IMR-90 (cell line): ENCODE data around the gene FDX1. TPM values are rescaled to one million over a fixed set of nuclear protein-coding genes. Genes with fewer than 3 reads are reported as not detected.

ENCODE experiments used
- ATAC-seq: fragments of 200-7000 bp; cut with Tn5 transposase; 2 replicates; pipeline ENCODE4 v1.9.1; 2020; ENCODE audit warnings: low read depth, mild to moderate bottlenecking, moderate library complexity
- BruUV-seq: library from RNA; stranded (reverse); fragments of 400-500 nt; replicated peaks from 2 replicates; lab custom pipeline; 2021; lab: Mats Ljungman, UMichigan
- CTCF ChIA-PET: fragments of 300-600 bp; formaldehyde crosslinking; extraction: SDS; loops from one replicate; lab custom pipeline; 2021; ENCODE audit warnings: antibody characterized with exemption; lab: Yijun Ruan, JAX
- POLR2A ChIA-PET: fragments of 300-600 bp; sonication (Branson Sonifier 250); formaldehyde crosslinking; loops from one replicate; lab custom pipeline; 2022; ENCODE audit warnings: antibody characterized with exemption; ENCODE audit not compliant: unreplicated experiment; lab: Charles Lee
- DNase-seq: peaks from one replicate; pipeline ENCODE4 v3.0.0; 2013
- H2AFZ ChIP-seq: replicated peaks from 2 replicates; pipeline ENCODE3; 2013; ENCODE audit warnings: low read length, mild to moderate bottlenecking; ENCODE audit not compliant: poor library complexity
- H2AK5ac ChIP-seq: 2 replicates; pipeline ENCODE4 v1.6.1; 2013; ENCODE audit warnings: low read depth, low read length, inconsistent platforms
- H2AK9ac ChIP-seq: replicated peaks from 2 replicates; pipeline ENCODE3; 2013; ENCODE audit warnings: mild to moderate bottlenecking, low read depth, low read length, moderate library complexity; ENCODE audit not compliant: poor library complexity
- H2BK120ac ChIP-seq: 2 replicates; pipeline ENCODE4 v1.6.1; 2013; ENCODE audit warnings: low read depth, low read length, inconsistent platforms
- H2BK15ac ChIP-seq: 3 replicates; pipeline ENCODE4 v1.6.1; 2013; ENCODE audit warnings: low read depth, low read length, inconsistent platforms
- H2BK20ac ChIP-seq: 2 replicates; pipeline ENCODE4 v1.6.1; 2013; ENCODE audit warnings: low read depth, mild to moderate bottlenecking, inconsistent platforms, low read length, moderate library complexity
- H2BK5ac ChIP-seq: 2 replicates; pipeline ENCODE4 v1.6.1; 2013; ENCODE audit warnings: mild to moderate bottlenecking, low read depth, low read length, inconsistent platforms; ENCODE audit not compliant: poor library complexity, severe bottlenecking
- H3K14ac ChIP-seq: replicated peaks from 2 replicates; pipeline ENCODE4 v1.6.1; 2013; ENCODE audit warnings: low read depth, low read length, inconsistent platforms
- H3K18ac ChIP-seq: 2 replicates; pipeline ENCODE4 v1.6.1; 2013; ENCODE audit warnings: low read depth, low read length, control low read depth
- H3K23ac ChIP-seq: 2 replicates; pipeline ENCODE4 v1.6.1; 2013; ENCODE audit warnings: low read depth, low read length, inconsistent platforms
- H3K27ac ChIP-seq: 2 replicates; pipeline ENCODE4 v1.5.1; 2013; ENCODE audit warnings: mild to moderate bottlenecking, control low read depth, low read length; ENCODE audit not compliant: insufficient read depth
- H3K27me3 ChIP-seq: 2 replicates; pipeline ENCODE4 v1.6.1; 2013; ENCODE audit warnings: low read length; ENCODE audit not compliant: control insufficient read depth, insufficient read depth
- H3K36me3 ChIP-seq: 2 replicates; pipeline ENCODE4 v1.6.1; 2013; ENCODE audit warnings: low read length, mixed read lengths; ENCODE audit not compliant: control insufficient read depth, insufficient read depth
- H3K4ac ChIP-seq: 2 replicates; pipeline ENCODE4 v1.6.1; 2013; ENCODE audit warnings: low read depth, low read length, inconsistent platforms
- H3K4me1 ChIP-seq: 2 replicates; pipeline ENCODE4 v1.6.1; 2013; ENCODE audit warnings: low read length, mixed read lengths; ENCODE audit not compliant: control insufficient read depth, insufficient read depth
- H3K4me2 ChIP-seq: 2 replicates; pipeline ENCODE4 v1.6.1; 2013; ENCODE audit warnings: low read depth, mild to moderate bottlenecking, control low read depth, low read length, moderate library complexity
- H3K4me3 ChIP-seq: 2 replicates; pipeline ENCODE4 v1.5.1; 2013; ENCODE audit warnings: low read depth, mild to moderate bottlenecking, control low read depth, low read length, moderate library complexity; ENCODE audit not compliant: insufficient read depth
- H3K56ac ChIP-seq: 2 replicates; pipeline ENCODE4 v1.6.1; 2013; ENCODE audit warnings: low read length, inconsistent platforms; ENCODE audit not compliant: insufficient read depth; ENCODE audit errors: extremely low read depth
- H3K79me1 ChIP-seq, 2 experiments: 2 replicates each; pipeline ENCODE4 v1.6.1; 2013; ENCODE audit warnings: low read length in 2 of 2, inconsistent platforms in 1 of 2, low read depth in 1 of 2
- H3K9ac ChIP-seq: 2 replicates; pipeline ENCODE4 v1.6.1; 2013; ENCODE audit warnings: low read depth, low read length, control low read depth
- H3K9me1 ChIP-seq: 2 replicates; pipeline ENCODE4 v1.6.1; 2013; ENCODE audit warnings: low read length, inconsistent platforms; ENCODE audit not compliant: insufficient read depth
- H3K9me3 ChIP-seq: 2 replicates; pipeline ENCODE4 v1.6.1; 2013; ENCODE audit warnings: low read length; ENCODE audit not compliant: control insufficient read depth, insufficient read depth
- H4K20me1 ChIP-seq: 2 replicates; pipeline ENCODE4 v1.6.1; 2013; ENCODE audit warnings: low read length, inconsistent platforms; ENCODE audit not compliant: insufficient read depth
- H4K5ac ChIP-seq: 2 replicates; pipeline ENCODE4 v1.6.1; 2013; ENCODE audit warnings: mild to moderate bottlenecking, low read depth, low read length, control low read depth
- H4K8ac ChIP-seq, 2 experiments: 2 replicates each; pipeline ENCODE4 v1.6.1; 2013; ENCODE audit warnings: low read depth in 2 of 2, low read length in 2 of 2, control low read depth in 1 of 2, inconsistent platforms in 1 of 2
- H4K91ac ChIP-seq: 2 replicates; pipeline ENCODE4 v1.6.1; 2013; ENCODE audit warnings: low read depth, low read length, inconsistent platforms; ENCODE audit not compliant: insufficient read depth
- CEBPB ChIP-seq: IDR thresholded peaks from 2 replicates; pipeline ENCODE4 v1.6.1; 2012; ENCODE audit warnings: low read depth, low read length, improper control_type of control experiment
- MAZ ChIP-seq: IDR thresholded peaks from 2 replicates; pipeline ENCODE4 v1.6.1; 2012; ENCODE audit warnings: low read depth, mild to moderate bottlenecking, low read length, improper control_type of control experiment, moderate library complexity, borderline replicate concordance
- RAD21 ChIP-seq: IDR thresholded peaks from 2 replicates; pipeline ENCODE4 v1.6.1; 2012; ENCODE audit warnings: low read length, improper control_type of control experiment
- RCOR1 ChIP-seq: IDR thresholded peaks from 2 replicates; pipeline ENCODE4 v1.6.1; 2012; ENCODE audit warnings: mild to moderate bottlenecking, low read length, improper control_type of control experiment; ENCODE audit not compliant: insufficient replicate concordance
- SMC3 ChIP-seq: fragments of 150-350 bp; IDR thresholded peaks from 2 replicates; pipeline ENCODE4 v1.6.1; 2016; ENCODE audit warnings: low read depth, mild to moderate bottlenecking, antibody characterized with exemption, low read length, moderate library complexity
- WGBS, 2 experiments: methylation state at CpG; one replicate each; pipeline versions ENCODE4 v1.1.5 to v1.1.7; 2013; ENCODE audit warnings: missing lambda C conversion rate in 2 of 2; ENCODE audit not compliant: insufficient read length in 1 of 2; ENCODE audit errors: extremely low coverage in 2 of 2; 5-methylcytosine and 5-hydroxymethylcytosine counted together
- dilution Hi-C: fragments of 300-500 bp; cut with HindIII; formaldehyde crosslinking; loops from one replicate; pipeline ENCODE4 v1.14.3; 2018; ENCODE audit warnings: low sequenced_read_pairs; ENCODE audit not compliant: unreplicated experiment
- in situ Hi-C: fragments of 300-500 bp; cut with MboI; formaldehyde crosslinking; loops from 3 replicates; pipeline ENCODE4 v1.14.3; 2019; ENCODE audit warnings: low sequenced_read_pairs, inconsistent platforms, mixed read lengths
- intact Hi-C: fragments of 100-400 bp; cut with micrococcal nuclease; formaldehyde crosslinking; loops from 2 replicates; pipeline ENCODE4 v1.10.0; 2022
- polyA plus RNA-seq, 3 experiments: library from polyadenylated mRNA; depleted of rRNA; stranded (reverse); fragments of >200 nt; gene quantifications; 2 replicates each; pipeline ENCODE4 v1.2.3, GENCODE V29; 2012; ENCODE audit warnings: low replicate concordance in 1 of 3
- total RNA-seq: library from RNA; depleted of rRNA; stranded (reverse); fragments of >200 nt; gene quantifications from 2 replicates; pipeline ENCODE4 v1.2.3, GENCODE V29; 2012
- TF ChIP-seq, protein P1 (sequence below): conservative IDR thresholded peaks from 2 replicates; pipeline ENCODE4 v1.5.1; 2012; ENCODE audit warnings: mild to moderate bottlenecking, low read depth, low read length, improper control_type of control experiment

FDX1 gene
- total and polyA plus RNA-seq, 2 of the 4 experiments (the other 2 are of a cell fraction), result 4.3 to 5.1 TPM

DNA sequence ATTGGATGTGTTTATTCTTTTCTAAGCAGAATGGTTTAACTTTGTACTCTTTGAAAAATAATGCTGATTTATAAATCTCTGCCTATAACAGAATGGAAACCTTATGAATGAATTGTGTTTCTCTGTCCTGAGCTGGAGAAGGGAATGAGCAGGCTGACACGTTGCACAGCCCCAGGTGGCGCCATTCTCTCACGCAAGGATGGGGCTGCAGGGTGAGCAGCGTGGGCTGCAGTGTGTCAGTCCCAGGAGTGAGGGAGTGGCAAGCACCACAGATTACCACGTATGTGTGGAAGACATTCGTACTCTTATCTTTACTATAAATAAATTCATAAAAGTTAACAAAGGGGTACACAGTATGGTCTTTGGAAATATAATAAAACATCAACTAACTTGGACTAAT is 33.4 kb downstream of the FDX1 start:
- Histone ChIP-seq H4K91ac (no peak overlapping the region), H2BK5ac (no peak overlapping the region), H2AK9ac (no peak overlapping the region), H2AFZ (peak overlapping the region; percentile 28), H3K27ac (no peak overlapping the region), H3K4me1 (no peaks in the 10 kb centered on the region), H3K79me1 (peaks cover 5 to 10% of the 10 kb centered on the region in 2 experiments; a peak in 1 of 4 replicates), H3K4me2 (no peak overlapping the region), H3K4me3 (no peak overlapping the region), H4K20me1 (no peaks in the 10 kb centered on the region), H3K56ac (no peak overlapping the region), H3K18ac (no peak overlapping the region), H3K4ac (no peak overlapping the region), H3K9ac (no peak overlapping the region), H3K9me1 (peaks cover 6% of the 10 kb centered on the region; the same call in 1 of the 2 replicates), H3K14ac (no peak overlapping the region), H2AK5ac (no peak overlapping the region), H3K27me3 (no peaks in the 10 kb centered on the region), H2BK120ac (no peak overlapping the region), H3K23ac (no peak overlapping the region), H3K36me3 (peaks cover 2% of the 10 kb centered on the region; the same call in 1 of the 2 replicates), H2BK20ac (no peak overlapping the region), H4K8ac (no peak overlapping the region), H2BK15ac (no peak overlapping the region), H3K9me3 (no peaks in the 10 kb centered on the region), H4K5ac (no peak overlapping the region)
- no TSS peak for BruUV-seq
- CTCF ChIA-PET, result interaction anchor here (0.6 kb wide), 1 partner anchor 17 kb away, joined by 3 read pairs; no protein-coding TSS in a partner anchor
- TF ChIP-seq, protein P1, sequence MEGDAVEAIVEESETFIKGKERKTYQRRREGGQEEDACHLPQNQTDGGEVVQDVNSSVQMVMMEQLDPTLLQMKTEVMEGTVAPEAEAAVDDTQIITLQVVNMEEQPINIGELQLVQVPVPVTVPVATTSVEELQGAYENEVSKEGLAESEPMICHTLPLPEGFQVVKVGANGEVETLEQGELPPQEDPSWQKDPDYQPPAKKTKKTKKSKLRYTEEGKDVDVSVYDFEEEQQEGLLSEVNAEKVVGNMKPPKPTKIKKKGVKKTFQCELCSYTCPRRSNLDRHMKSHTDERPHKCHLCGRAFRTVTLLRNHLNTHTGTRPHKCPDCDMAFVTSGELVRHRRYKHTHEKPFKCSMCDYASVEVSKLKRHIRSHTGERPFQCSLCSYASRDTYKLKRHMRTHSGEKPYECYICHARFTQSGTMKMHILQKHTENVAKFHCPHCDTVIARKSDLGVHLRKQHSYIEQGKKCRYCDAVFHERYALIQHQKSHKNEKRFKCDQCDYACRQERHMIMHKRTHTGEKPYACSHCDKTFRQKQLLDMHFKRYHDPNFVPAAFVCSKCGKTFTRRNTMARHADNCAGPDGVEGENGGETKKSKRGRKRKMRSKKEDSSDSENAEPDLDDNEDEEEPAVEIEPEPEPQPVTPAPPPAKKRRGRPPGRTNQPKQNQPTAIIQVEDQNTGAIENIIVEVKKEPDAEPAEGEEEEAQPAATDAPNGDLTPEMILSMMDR, result peak; percentile 59
- no peak for TF ChIP-seq RCOR1
- TF ChIP-seq RAD21, result peak; percentile 83
- TF ChIP-seq SMC3, result peak; percentile 80
- TF ChIP-seq MAZ, result peak; percentile 17; the same call in 1 of the 2 replicates
- TF ChIP-seq CEBPB, result no peak
- ATAC-seq (peak; percentile 96), DNase-seq (peak; percentile 66)
- in situ Hi-C loops (loop anchor here (25.0 kb wide), 2 partner anchors 249 to 974 kb away; partner anchors contain the start of gene ARHGAP20), dilution Hi-C loops (no loop called here), intact Hi-C loops (loop anchor here (1.0 to 5.0 kb wide), 3 partner anchors 248 to 984 kb away; no protein-coding TSS in a partner anchor)
- no CpG with 5 or more reads among the region's 6 CpGs for WGBS, 2 experiments
- POLR2A ChIA-PET, result no interaction called here
